Measurements from ENCODE around the gene PSMG2.

GRCh38 chr18:12750715-12751502 lies 48.1 kb downstream of the PSMG2 start:
- TF ChIP-seq PATZ1 (CRISPR knock-in tag; IDR thresholded peaks at IDR 0.05; ENCODE audit: borderline replicate concordance), result no peak
- TF ChIP-seq OSR1 (CRISPR knock-in tag; IDR thresholded peaks at IDR 0.05), result no peak
- TF ChIP-seq ESRRG (CRISPR knock-in tag; IDR thresholded peaks at IDR 0.05), result no peak
